Stomach smooth muscle (tissue), 2 donors: Measurements from ENCODE around the gene TRPM1.

Experiments used
- H3K27ac ChIP-seq: one replicate; pipeline ENCODE4 v1.7.0; 2013; ENCODE audit warnings: mild to moderate bottlenecking, low read length, inconsistent platforms
- H3K27me3 ChIP-seq, 2 donors: one replicate each; pipeline ENCODE4 v1.7.0; 2013; ENCODE audit warnings: low read length in 2 of 2; ENCODE audit not compliant: insufficient read depth in 2 of 2, control insufficient read depth in 1 of 2
- H3K36me3 ChIP-seq, 2 donors: one replicate each; pipeline ENCODE4 v1.7.0; 2013; ENCODE audit warnings: low read length in 2 of 2; ENCODE audit not compliant: control insufficient read depth in 2 of 2, insufficient read depth in 2 of 2
- H3K4me1 ChIP-seq: one replicate; pipeline ENCODE4 v1.7.0; 2013; ENCODE audit warnings: low read length; ENCODE audit not compliant: control insufficient read depth, insufficient read depth
- H3K4me3 ChIP-seq, 2 donors: one replicate each; pipeline ENCODE4 v1.7.0; 2013; ENCODE audit warnings: low read length in 2 of 2
- H3K9ac ChIP-seq, 2 donors: one replicate each; pipeline ENCODE4 v1.7.0; 2013; ENCODE audit warnings: low read length in 2 of 2, mild to moderate bottlenecking in 1 of 2
- H3K9me3 ChIP-seq, 2 donors: one replicate each; pipeline ENCODE4 v1.7.0; 2013; ENCODE audit warnings: low read length in 2 of 2; ENCODE audit not compliant: control insufficient read depth in 2 of 2
- donor health status: healthy.
- donor health status: Pancreatic carcinoma.

The TRPM1 gene

GRCh38 chr15:31067890-31068603 lies 33.5 kb downstream of the TRPM1 start:
- Histone ChIP-seq H3K36me3 (no peaks in the 10 kb centered on the region), H3K27ac (no peak overlapping the region), H3K9ac (no peak overlapping the region), H3K27me3 (no peaks in the 10 kb centered on the region), H3K4me3 (no peak overlapping the region), H3K9me3 (no peaks in the 10 kb centered on the region), H3K4me1 (no peaks in the 10 kb centered on the region)

GRCh38 chr15:31065824-31066223 lies 35.7 kb downstream of the TRPM1 start:
- Histone ChIP-seq H3K36me3 (no peaks in the 10 kb centered on the region), H3K27ac (no peak overlapping the region), H3K27me3 (no peaks in the 10 kb centered on the region), H3K4me1 (no peaks in the 10 kb centered on the region), H3K4me3 (no peak overlapping the region), H3K9me3 (no peaks in the 10 kb centered on the region), H3K9ac (no peak overlapping the region)

GRCh38 chr15:31062911-31063310 lies 38.6 kb downstream of the TRPM1 start:
- Histone ChIP-seq H3K4me1 (no peaks in the 10 kb centered on the region), H3K27me3 (no peaks in the 10 kb centered on the region), H3K27ac (no peak overlapping the region), H3K9me3 (no peaks in the 10 kb centered on the region), H3K9ac (no peak overlapping the region), H3K4me3 (no peak overlapping the region), H3K36me3 (no peaks in the 10 kb centered on the region)

DNA sequence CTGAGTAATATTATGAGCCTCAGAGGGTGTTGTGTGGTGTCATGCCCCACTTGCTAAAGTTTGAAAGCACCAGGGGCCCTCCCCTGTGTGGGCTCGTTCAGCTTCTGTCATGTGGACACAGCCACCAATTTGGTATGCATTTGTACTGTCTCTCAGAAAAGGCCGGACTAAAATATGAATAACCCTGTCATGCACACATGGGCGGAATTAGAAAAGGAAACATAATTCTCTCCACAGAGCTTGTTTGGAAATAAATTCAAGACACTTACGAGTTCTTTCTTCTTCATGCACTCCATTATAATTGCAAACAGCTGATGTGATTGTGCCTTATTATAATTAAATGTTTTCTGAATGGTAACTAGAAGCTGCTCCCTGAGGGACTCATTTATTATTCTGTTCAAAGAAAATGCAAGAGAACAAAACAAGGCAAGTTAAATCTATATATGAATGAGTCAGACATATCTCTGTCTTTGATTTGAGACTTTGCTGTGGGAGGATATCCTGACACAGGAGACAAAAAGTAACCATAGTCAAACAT lies 39.1 kb downstream of the TRPM1 start:
- no peaks in the 10 kb centered on the region for H3K27me3 ChIP-seq
- no peaks in the 10 kb centered on the region for H3K4me1 ChIP-seq
- H3K27ac ChIP-seq, result no peak overlapping the region
- H3K9ac ChIP-seq, result no peak overlapping the region
- no peaks in the 10 kb centered on the region for H3K9me3 ChIP-seq
- no peaks in the 10 kb centered on the region for H3K36me3 ChIP-seq
- no peak overlapping the region for H3K4me3 ChIP-seq

DNA sequence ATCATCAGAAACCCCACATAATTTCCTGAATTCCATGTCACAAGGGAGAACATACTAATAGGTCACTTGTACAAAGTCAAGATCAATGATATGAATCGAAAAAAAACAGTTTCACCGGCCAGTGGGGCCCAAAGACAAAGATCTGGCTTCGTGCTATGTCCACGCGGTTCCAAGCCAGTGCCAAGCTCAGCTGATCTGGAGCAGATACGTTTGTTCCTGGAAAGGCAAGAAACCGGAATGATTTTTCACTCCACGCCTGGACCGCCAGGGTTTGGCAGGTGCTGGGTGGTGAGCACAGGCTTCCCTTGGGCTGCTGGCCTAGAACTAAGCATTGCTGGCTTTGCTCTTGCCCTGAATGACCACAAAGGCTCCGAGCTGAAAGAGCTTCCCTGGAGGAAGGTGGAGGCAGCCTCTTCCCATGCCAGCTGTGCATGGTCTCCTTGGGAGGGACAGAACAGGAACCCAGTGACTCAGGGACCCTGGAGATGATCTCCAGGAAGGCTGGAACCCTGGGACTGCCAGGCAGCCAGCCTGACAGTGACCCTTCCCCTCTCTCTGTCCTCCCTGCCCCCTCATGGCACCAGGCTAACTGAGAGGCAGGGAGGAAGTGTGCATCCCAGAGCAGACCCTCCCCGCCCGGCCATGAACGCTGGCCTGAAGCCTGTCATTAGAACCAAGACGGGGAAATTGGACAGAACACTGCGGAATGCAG lies 40.9 kb downstream of the TRPM1 start:
- Histone ChIP-seq H3K9me3 (no peaks in the 10 kb centered on the region), H3K4me1 (no peaks in the 10 kb centered on the region), H3K4me3 (no peak overlapping the region), H3K27ac (no peak overlapping the region), H3K27me3 (no peaks in the 10 kb centered on the region), H3K36me3 (no peaks in the 10 kb centered on the region), H3K9ac (no peak overlapping the region)

DNA sequence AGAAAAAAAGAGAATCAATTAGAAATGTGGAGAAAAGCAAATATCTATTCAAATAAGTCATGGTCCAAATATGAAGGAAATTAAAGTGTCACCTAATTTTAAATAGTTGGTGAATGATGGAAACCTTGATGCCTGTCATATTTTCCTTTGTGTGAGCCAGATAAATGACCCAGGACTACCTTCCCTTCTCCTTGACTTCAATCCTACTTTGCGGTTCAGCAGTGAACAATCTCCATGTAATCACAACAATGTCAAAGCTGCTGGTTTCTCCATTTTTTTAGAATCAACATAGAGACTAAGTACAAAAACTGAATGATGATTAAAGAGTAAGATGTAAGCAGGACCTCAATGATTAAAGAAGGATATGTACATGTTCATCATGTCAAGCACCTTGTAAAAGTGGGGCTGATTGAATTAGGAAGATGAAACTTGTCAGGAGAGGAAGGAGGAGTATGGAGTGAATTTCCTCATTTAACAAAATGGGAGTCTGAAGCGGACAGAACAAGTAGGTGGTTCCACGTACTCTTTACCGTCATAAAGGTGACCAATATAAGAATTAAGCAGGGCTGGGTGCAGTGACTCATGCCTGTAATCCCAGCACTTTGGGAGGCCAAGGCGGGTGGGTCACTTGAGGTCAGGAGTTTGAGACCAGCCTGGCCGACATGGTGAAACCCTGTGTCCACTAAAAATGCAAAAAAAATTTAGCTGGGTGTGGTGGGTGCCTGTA lies 43.1 kb downstream of the TRPM1 start:
- no peak overlapping the region for H3K27ac ChIP-seq
- H3K4me1 ChIP-seq, result no peaks in the 10 kb centered on the region
- H3K36me3 ChIP-seq, result no peaks in the 10 kb centered on the region
- H3K9ac ChIP-seq, result no peak overlapping the region
- H3K9me3 ChIP-seq, result no peaks in the 10 kb centered on the region
- H3K27me3 ChIP-seq, result no peaks in the 10 kb centered on the region
- no peak overlapping the region for H3K4me3 ChIP-seq

DNA sequence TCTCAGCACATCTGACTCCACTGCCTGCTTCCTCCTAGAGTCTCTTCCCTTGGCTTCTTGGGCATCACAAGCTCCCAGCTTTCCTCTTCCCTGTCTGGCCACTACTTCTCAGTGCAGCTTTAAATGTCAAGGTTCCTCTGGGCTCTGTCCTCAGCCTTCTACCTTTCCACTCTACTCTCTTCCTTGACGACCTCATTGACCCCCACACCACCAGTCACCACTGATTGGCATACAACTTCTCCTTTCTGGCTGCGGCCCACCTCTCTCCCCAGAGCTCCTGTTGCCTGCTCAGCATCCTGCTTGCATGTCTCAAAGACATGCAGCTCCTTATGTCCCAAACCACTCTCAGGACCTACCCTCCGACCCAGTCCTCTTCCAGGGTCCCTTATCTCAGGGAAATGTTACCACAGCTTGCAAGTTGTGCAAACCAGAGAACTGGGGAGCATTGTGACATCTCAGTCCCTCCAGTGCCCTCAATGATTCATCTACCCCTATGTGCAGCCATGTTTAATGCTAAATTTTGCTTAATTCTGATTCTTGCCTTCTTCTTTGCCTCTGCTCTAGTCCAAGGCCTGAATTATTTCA lies 49.9 kb downstream of the TRPM1 start:
- no peak overlapping the region for H3K4me3 ChIP-seq
- no peaks in the 10 kb centered on the region for H3K36me3 ChIP-seq
- no peak overlapping the region for H3K9ac ChIP-seq
- H3K27me3 ChIP-seq, result no peaks in the 10 kb centered on the region
- H3K27ac ChIP-seq, result no peak overlapping the region
- H3K9me3 ChIP-seq, result no peaks in the 10 kb centered on the region
- no peaks in the 10 kb centered on the region for H3K4me1 ChIP-seq

DNA sequence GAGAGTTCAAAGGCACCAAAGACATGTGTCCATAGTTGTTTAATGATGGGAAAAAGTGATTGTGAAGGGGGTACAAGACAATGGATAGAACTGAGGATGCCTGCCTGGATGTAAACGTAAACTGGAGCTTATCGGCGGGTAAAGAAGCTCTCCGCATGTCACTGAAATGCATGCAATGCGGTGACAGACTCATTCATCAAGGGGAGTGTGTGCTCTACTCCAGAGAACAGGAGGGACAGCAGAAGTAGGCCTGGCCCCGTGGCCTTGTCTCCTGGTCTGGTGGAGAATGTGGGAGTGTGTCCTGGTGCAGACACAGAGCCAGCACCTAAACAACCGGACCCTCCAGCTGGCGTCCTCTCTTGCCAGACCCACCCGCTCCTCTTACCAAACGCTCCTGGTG lies 50.6 kb downstream of the TRPM1 start:
- no peaks in the 10 kb centered on the region for H3K4me1 ChIP-seq
- H3K36me3 ChIP-seq, result no peaks in the 10 kb centered on the region
- H3K9me3 ChIP-seq, result no peaks in the 10 kb centered on the region
- H3K4me3 ChIP-seq, result no peak overlapping the region
- no peak overlapping the region for H3K9ac ChIP-seq
- H3K27ac ChIP-seq, result no peak overlapping the region
- no peaks in the 10 kb centered on the region for H3K27me3 ChIP-seq

DNA sequence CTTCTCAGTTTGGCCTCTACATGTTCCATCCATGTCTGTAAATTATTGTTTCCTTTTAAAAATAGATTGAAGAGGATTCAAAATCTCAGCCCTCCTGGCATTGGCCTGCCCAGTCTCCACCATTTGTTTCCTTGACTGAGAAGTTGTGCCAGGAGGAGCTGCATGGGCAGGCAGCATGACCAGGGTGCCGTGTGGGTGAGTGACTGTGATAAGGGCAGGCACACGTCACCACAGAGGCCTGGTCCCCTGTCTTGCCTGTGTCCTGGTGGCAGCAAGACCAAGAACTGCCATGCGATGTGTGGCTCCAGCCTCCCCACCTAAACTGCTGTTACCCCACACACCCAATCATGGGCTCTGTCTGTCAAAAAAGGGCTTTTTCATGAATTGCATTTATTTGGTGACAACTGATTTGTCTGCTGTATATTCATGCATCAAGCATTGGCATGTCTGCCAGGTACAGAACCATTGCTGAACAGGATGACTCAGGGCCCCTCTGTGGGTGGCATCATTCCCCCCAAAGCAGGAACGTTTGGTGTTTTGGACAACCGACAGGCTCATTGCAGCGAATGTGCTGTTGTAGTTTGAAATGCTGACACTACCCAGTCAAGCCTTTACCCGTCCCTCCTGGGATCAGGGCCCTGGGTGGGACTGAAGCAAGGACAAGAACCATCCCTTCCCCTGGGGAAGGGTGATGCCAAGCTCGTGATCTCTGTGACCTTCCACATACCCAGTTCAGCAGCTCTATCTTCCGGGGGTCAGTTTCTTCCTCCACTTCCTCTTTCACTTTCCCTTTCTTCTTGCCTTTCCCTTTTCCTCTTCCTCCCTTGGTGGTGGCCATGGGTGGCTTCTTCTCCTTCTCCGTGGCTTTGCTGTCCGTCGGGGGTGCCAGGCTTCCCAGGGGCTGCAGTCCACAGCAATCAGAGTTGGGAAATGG lies 51.6 kb downstream of the TRPM1 start:
- no peaks in the 10 kb centered on the region for H3K27me3 ChIP-seq
- no peak overlapping the region for H3K4me3 ChIP-seq
- H3K9me3 ChIP-seq, result no peaks in the 10 kb centered on the region
- no peak overlapping the region for H3K9ac ChIP-seq
- no peaks in the 10 kb centered on the region for H3K36me3 ChIP-seq
- no peaks in the 10 kb centered on the region for H3K4me1 ChIP-seq
- H3K27ac ChIP-seq, result no peak overlapping the region

GRCh38 chr15:31049111-31049510 lies 52.4 kb downstream of the TRPM1 start:
- no peaks in the 10 kb centered on the region for H3K27me3 ChIP-seq
- no peak overlapping the region for H3K4me3 ChIP-seq
- H3K9me3 ChIP-seq, result no peaks in the 10 kb centered on the region
- H3K36me3 ChIP-seq, result no peaks in the 10 kb centered on the region
- H3K4me1 ChIP-seq, result no peaks in the 10 kb centered on the region
- no peak overlapping the region for H3K9ac ChIP-seq
- H3K27ac ChIP-seq, result no peak overlapping the region
